ENCODE data around the gene RBMY1A1. TPM values are rescaled to one million over a fixed set of nuclear protein-coding genes. Genes with fewer than 3 reads are reported as not detected.

Gene RBMY1A1
- not detected in 2 replicates for total RNA-seq

GRCh38 chrY:21534579-21534978 is at the start of gene RBMY1A1:
Gene RBMY1A1, plus strand, starts transcription at chrY:21534879. Its CDS starts 2,013 bp downstream, at chrY:21536892.

GRCh38 chrY:21511038-21511437 is 23.6 kb upstream of the RBMY1A1 start, which contains the start of gene RBMY1B:
Gene RBMY1B, plus strand, starts transcription at chrY:21511338. Its CDS starts 2,013 bp downstream, at chrY:21513351.

Other genes with a start within 250 kb of the RBMY1A1 start
- gene RBMY1B, start 23.5 kb upstream of the RBMY1A1 start, total RNA-seq = not detected in 2 replicates